CD8-positive, alpha-beta memory T cell (primary cell): ENCODE data around the gene CYP17A1. TPM values are rescaled to one million over a fixed set of nuclear protein-coding genes. Genes with fewer than 3 reads are reported as not detected.
A peak's percentile ranks its signal among the peaks of the same experiment; 100 is the strongest.

ENCODE experiments used
- CTCF ChIA-PET: fragments of 350-600 bp; sonication (Branson Sonifier 250); formaldehyde crosslinking; loops from one replicate; lab custom pipeline; 2021; ENCODE audit warnings: antibody characterized with exemption; lab: Charles Lee
- POLR2A ChIA-PET: fragments of 350-600 bp; sonication (Branson Sonifier 250); formaldehyde crosslinking; loops from one replicate; lab custom pipeline; 2021; ENCODE audit warnings: antibody characterized with exemption; lab: Charles Lee
- DNase-seq, 5 donors: peaks; one replicate each; pipeline versions ENCODE4 v3.0.0 to v3.0.0-alpha.2; 2020 to 2022; ENCODE audit warnings: mixed read lengths in 1 of 5
- H3K27ac ChIP-seq: one replicate; pipeline ENCODE4 v1.7.0; 2013; ENCODE audit warnings: low read depth, mild to moderate bottlenecking, low read length, moderate library complexity
- H3K27me3 ChIP-seq: 2 replicates; pipeline ENCODE4 v1.7.0; 2013; ENCODE audit warnings: low read length, mild to moderate bottlenecking; ENCODE audit not compliant: insufficient read depth, poor library complexity, severe bottlenecking
- H3K36me3 ChIP-seq: 2 replicates; pipeline ENCODE4 v1.7.0; 2013; ENCODE audit warnings: mild to moderate bottlenecking, low read length, moderate library complexity; ENCODE audit not compliant: insufficient read depth
- H3K4me1 ChIP-seq: 2 replicates; pipeline ENCODE4 v1.7.0; 2013; ENCODE audit warnings: mild to moderate bottlenecking, low read length, moderate library complexity; ENCODE audit not compliant: insufficient read depth
- H3K4me3 ChIP-seq: 2 replicates; pipeline ENCODE4 v1.7.0; 2013; ENCODE audit warnings: mild to moderate bottlenecking, low read length
- H3K9me3 ChIP-seq: 2 replicates; pipeline ENCODE4 v1.7.0; 2013; ENCODE audit warnings: mild to moderate bottlenecking, low read length
- H3K27ac Mint-ChIP-seq, 8 donors: one replicate each; pipeline ENCODE4 v1.8.0; 2020 to 2021; ENCODE audit warnings: mixed read lengths in 8 of 8, mild to moderate bottlenecking in 6 of 8, inconsistent platforms in 3 of 8, moderate library complexity in 3 of 8
- H3K27me3 Mint-ChIP-seq, 2 donors: one replicate each; pipeline ENCODE4 v1.8.0; 2020 to 2021; ENCODE audit warnings: mixed read lengths in 2 of 2, mild to moderate bottlenecking in 1 of 2, moderate library complexity in 1 of 2
- H3K36me3 Mint-ChIP-seq, 3 donors: one replicate each; pipeline ENCODE4 v1.8.0; 2020 to 2021; ENCODE audit warnings: mixed read lengths in 3 of 3, inconsistent platforms in 1 of 3, mild to moderate bottlenecking in 1 of 3
- H3K4me1 Mint-ChIP-seq, 3 donors: one replicate each; pipeline ENCODE4 v1.8.0; 2020 to 2021; ENCODE audit warnings: mixed read lengths in 3 of 3, inconsistent platforms in 1 of 3, mild to moderate bottlenecking in 1 of 3
- H3K4me3 Mint-ChIP-seq, 7 donors: one replicate each; pipeline ENCODE4 v1.8.0; 2020 to 2021; ENCODE audit warnings: mixed read lengths in 7 of 7, mild to moderate bottlenecking in 6 of 7, moderate library complexity in 4 of 7, inconsistent platforms in 2 of 7
- H3K9me3 Mint-ChIP-seq, 5 donors: one replicate each; pipeline ENCODE4 v1.8.0; 2020 to 2022; ENCODE audit warnings: mixed read lengths in 5 of 5, mild to moderate bottlenecking in 3 of 5, moderate library complexity in 2 of 5, inconsistent platforms in 1 of 5
- polyA plus RNA-seq: library from polyadenylated mRNA; unstranded; fragments of 300-500 nt; fragmentation: Illumina TruSeq; gene quantifications from one replicate; pipeline ENCODE4 v1.2.3, GENCODE V29; 2021
- total RNA-seq, 2 experiments: library from RNA; stranded (reverse); gene quantifications; one replicate each; pipeline ENCODE4 v1.2.3, GENCODE V29; 2021

Gene CYP17A1
- total and polyA plus RNA-seq, 3 experiments from 2014 or later: 0.13 TPM; not detected in 2

DNA sequence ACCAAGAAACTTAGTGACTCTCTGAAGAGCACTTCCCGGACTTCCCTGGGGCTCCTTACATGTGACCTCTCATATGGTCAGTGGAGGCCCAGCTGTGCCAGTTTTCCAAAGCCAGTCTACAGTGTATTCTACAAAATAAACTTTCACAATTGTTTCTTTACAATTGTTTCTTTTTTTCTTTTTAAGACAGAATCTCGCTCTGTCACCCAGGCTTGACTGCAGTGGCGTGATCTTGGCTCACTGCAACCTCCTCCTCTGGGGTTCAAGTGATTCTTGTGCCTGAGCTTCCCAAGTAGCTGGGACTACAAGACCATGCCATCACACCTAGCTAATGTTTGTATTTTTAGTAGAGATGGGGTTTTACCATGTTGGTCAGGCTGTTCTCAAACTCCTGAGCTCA, 25.9 kb downstream of the CYP17A1 start:
- H3K4me3 ChIP-seq: no peak overlapping the region
- no peak overlapping the region for H3K27ac Mint-ChIP-seq
- peaks cover 8% of the 10 kb centered on the region for H3K4me1 ChIP-seq
- H3K36me3 Mint-ChIP-seq: peaks cover 0 to 75% (median 10%) of the 10 kb centered on the region in 3 donors
- no peaks in the 10 kb centered on the region for H3K27me3 ChIP-seq
- H3K27me3 Mint-ChIP-seq: no peaks in the 10 kb centered on the region
- H3K27ac ChIP-seq: no peak overlapping the region
- peaks cover 8 to 15% (median 14%) of the 10 kb centered on the region in 3 donors for H3K4me1 Mint-ChIP-seq
- no peak for DNase-seq
- ChIA-PET POLR2A (no interaction called here), CTCF (interaction anchor here (0.6 kb wide), 1 partner anchor 586 kb away, joined by 3 read pairs; no protein-coding TSS in a partner anchor)
- peaks cover 18% of the 10 kb centered on the region for H3K36me3 ChIP-seq
- no peak overlapping the region for H3K4me3 Mint-ChIP-seq
- no peaks in the 10 kb centered on the region for H3K9me3 ChIP-seq
- H3K9me3 Mint-ChIP-seq: no peaks in the 10 kb centered on the region

DNA sequence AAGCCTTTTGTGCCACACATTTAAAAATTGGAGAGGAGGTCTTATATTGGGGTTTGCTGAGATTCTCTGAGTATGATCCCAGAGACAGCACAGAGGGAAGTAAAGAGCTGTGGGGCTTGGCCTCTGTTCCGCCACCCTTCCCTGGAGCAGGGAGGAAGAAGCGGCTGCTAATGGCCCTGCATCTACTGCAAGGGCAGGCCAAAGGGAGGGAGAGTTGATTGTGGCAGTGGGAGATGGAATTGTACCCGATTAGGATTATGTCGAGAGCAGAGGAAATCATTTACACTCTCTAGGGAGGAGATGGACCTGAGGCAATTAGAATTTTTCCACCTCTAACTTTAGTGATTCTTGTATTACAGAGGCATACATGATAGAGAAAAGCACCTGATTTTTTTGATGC, 28.8 kb downstream of the CYP17A1 start:
- CTCF ChIA-PET: no interaction called here

DNA sequence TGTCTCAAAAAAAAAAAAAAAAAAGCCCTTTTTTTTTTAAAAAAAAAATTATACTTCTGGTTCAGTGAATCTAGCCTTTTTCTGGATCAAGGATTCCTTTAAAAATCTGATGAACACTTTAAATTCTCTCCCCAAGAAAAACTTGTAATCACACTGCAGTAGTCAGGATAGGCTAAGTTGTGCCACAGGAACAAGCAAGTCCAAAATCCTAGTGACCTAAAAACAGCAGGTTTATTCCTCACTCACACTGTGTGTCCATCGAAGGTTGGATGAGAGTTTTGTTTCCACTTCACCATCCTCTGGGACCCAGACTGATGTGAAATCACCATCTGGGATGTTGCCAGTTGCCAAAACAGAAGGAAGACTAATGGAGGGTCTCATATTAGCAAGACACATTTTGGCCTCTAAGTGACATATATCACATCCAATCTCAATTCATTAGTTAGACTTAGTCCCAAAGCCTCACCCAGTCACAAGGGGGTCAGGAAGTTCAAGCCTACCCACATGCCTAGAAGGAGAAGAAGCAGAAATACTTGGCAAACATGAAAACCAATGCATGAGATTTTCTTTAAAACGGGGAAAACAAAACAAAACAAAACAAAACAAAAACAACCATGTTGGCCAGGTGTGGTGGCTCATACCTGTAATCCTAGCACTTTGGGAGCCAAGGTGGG, 32.7 kb downstream of the CYP17A1 start:
- Mint-ChIP-seq H3K36me3 (peaks cover 5 to 65% (median 16%) of the 10 kb centered on the region in 3 donors), H3K27ac (peak overlapping the region in 4 of 8 donors; percentile 4 to 79 (median 42)), H3K4me3 (no peak overlapping the region), H3K9me3 (no peaks in the 10 kb centered on the region), H3K4me1 (peaks cover 23 to 33% (median 30%) of the 10 kb centered on the region in 3 donors), H3K27me3 (no peaks in the 10 kb centered on the region)
- Histone ChIP-seq H3K27me3 (no peaks in the 10 kb centered on the region), H3K4me1 (no peaks in the 10 kb centered on the region), H3K27ac (no peak overlapping the region), H3K36me3 (peaks cover 13% of the 10 kb centered on the region), H3K4me3 (no peak overlapping the region), H3K9me3 (no peaks in the 10 kb centered on the region)
- ChIA-PET POLR2A (no interaction called here), CTCF (no interaction called here)
- DNase-seq: no peak

More for the DNA sequence above, 28.8 kb downstream of the CYP17A1 start:
- no peaks in the 10 kb centered on the region for H3K9me3 ChIP-seq
- H3K27me3 Mint-ChIP-seq: no peaks in the 10 kb centered on the region
- H3K4me1 Mint-ChIP-seq: peaks cover 13 to 20% (median 18%) of the 10 kb centered on the region in 3 donors
- H3K27me3 ChIP-seq: no peaks in the 10 kb centered on the region
- H3K36me3 ChIP-seq: peaks cover 18% of the 10 kb centered on the region
- no peak overlapping the region for H3K4me3 ChIP-seq
- no peak overlapping the region for H3K4me3 Mint-ChIP-seq
- H3K9me3 Mint-ChIP-seq: no peaks in the 10 kb centered on the region
- POLR2A ChIA-PET: no interaction called here
- H3K27ac ChIP-seq: no peak overlapping the region
- no peak for DNase-seq
- peaks cover 5 to 67% (median 11%) of the 10 kb centered on the region in 3 donors for H3K36me3 Mint-ChIP-seq
- peak overlapping the region in 2 of 8 donors; percentile 48 to 54 for H3K27ac Mint-ChIP-seq
- H3K4me1 ChIP-seq: peaks cover 8% of the 10 kb centered on the region

DNA sequence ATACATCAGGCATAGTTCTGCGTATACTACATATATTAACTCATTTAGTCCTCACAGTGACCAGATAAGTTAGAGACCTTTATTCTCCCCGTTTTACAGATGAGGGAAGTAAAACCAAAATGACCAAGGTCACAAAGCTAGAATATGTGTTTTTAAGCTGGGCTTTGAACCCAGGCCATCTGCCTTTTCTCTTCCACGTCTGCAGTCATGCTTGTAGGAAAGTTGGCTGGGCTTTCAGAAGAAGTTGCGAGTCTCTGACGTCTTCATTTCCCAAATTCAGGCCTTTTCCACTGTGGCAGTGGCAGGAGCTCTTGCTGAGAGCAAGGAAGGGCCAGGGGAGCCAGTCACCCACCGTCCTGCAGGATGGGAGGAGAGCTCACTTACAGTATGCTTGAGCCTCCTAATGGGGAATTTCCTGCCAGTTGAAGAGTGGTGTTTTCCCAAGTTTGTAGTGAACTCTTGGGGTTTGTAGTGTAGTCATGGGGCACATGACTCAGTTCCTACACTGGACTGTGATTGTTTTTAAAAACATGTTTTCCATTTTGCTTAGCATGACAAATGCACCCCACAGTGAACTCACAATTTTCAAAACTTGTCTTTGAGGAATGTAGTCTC, 34.2 kb downstream of the CYP17A1 start:
- CTCF ChIA-PET: interaction anchor here (0.8 kb wide), 1 partner anchor 65 kb away, joined by 4 read pairs; no protein-coding TSS in a partner anchor
- Mint-ChIP-seq H3K4me1 (peaks cover 20 to 30% (median 30%) of the 10 kb centered on the region in 3 donors), H3K27ac (peak overlapping the region in 6 of 8 donors; percentile 15 to 82 (median 54)), H3K27me3 (no peaks in the 10 kb centered on the region), H3K4me3 (no peak overlapping the region), H3K36me3 (peaks cover 5 to 69% (median 18%) of the 10 kb centered on the region in 3 donors), H3K9me3 (no peaks in the 10 kb centered on the region)
- no peaks in the 10 kb centered on the region for H3K9me3 ChIP-seq
- H3K27me3 ChIP-seq: no peaks in the 10 kb centered on the region
- POLR2A ChIA-PET: no interaction called here
- H3K36me3 ChIP-seq: peaks cover 23% of the 10 kb centered on the region
- no peaks in the 10 kb centered on the region for H3K4me1 ChIP-seq
- no peak for DNase-seq
- no peak overlapping the region for H3K27ac ChIP-seq
- no peak overlapping the region for H3K4me3 ChIP-seq

DNA sequence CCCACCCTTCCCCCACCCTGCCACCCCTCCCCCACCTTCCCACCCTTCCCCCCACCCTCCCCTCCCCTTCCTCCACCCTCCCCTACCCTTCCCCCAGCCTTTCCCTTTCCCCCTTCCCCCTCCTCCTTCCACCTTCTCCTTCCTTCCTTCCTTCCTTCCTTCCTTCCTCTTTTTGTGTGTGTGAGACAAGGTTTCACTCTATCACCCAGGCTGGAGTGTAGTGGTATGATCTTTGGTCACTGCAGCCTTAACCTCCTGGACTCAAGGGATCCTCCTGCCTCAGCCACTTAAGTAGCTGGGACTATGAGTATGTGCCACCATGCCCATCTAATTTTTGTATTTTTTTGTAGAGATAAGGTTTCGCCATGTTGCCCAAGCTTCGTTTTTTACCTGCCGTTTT, 35.2 kb downstream of the CYP17A1 start:
- Mint-ChIP-seq H3K9me3 (no peaks in the 10 kb centered on the region), H3K36me3 (peaks cover 5 to 75% (median 20%) of the 10 kb centered on the region in 3 donors), H3K4me3 (no peak overlapping the region), H3K27me3 (no peaks in the 10 kb centered on the region), H3K27ac (peak overlapping the region in 7 of 8 donors; percentile 62 to 82 (median 72)), H3K4me1 (peaks cover 20 to 36% (median 33%) of the 10 kb centered on the region in 3 donors)
- H3K36me3 ChIP-seq: peaks cover 23% of the 10 kb centered on the region
- no peak overlapping the region for H3K27ac ChIP-seq
- H3K9me3 ChIP-seq: no peaks in the 10 kb centered on the region
- ChIA-PET POLR2A (no interaction called here), CTCF (interaction anchor here (0.6 kb wide), 1 partner anchor 98 kb away, joined by 3 read pairs; no protein-coding TSS in a partner anchor)
- H3K4me1 ChIP-seq: peaks cover 2% of the 10 kb centered on the region
- no peaks in the 10 kb centered on the region for H3K27me3 ChIP-seq
- no peak overlapping the region for H3K4me3 ChIP-seq
- no peak for DNase-seq

DNA sequence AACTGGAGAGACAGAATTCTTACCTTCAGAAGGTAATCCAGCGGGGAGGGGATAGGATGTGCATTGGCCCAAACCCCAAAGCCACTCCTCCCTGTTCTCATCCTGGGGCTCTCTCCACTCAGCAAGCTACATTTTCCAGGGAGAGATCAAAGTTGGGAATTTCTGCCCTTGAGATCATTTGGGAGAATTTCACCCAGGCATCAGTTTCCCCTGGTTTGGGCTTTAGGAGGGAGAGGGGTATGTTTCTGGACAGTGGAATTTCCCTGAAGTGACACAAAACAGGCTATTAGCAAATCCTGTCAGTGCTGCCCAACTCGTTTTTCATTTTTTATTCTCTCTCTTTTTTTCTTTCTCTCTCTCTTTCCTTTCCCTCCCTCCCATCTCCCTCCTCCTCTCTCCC, 35.7 kb downstream of the CYP17A1 start:
- peaks cover 25 to 41% (median 34%) of the 10 kb centered on the region in 3 donors for H3K4me1 Mint-ChIP-seq
- H3K27me3 ChIP-seq: no peaks in the 10 kb centered on the region
- no peaks in the 10 kb centered on the region for H3K9me3 Mint-ChIP-seq
- H3K4me3 Mint-ChIP-seq: no peak overlapping the region
- H3K36me3 ChIP-seq: peaks cover 23% of the 10 kb centered on the region
- CTCF ChIA-PET: no interaction called here
- H3K4me1 ChIP-seq: peaks cover 7% of the 10 kb centered on the region
- H3K27ac ChIP-seq: no peak overlapping the region
- H3K27me3 Mint-ChIP-seq: no peaks in the 10 kb centered on the region
- DNase-seq: no peak
- H3K4me3 ChIP-seq: no peak overlapping the region
- H3K9me3 ChIP-seq: no peaks in the 10 kb centered on the region
- no peak overlapping the region for H3K27ac Mint-ChIP-seq
- peaks cover 5 to 75% (median 18%) of the 10 kb centered on the region in 3 donors for H3K36me3 Mint-ChIP-seq
- POLR2A ChIA-PET: interaction anchor here (0.6 kb wide), 1 partner anchor 500 kb away, joined by 3 read pairs; no protein-coding TSS in a partner anchor

DNA sequence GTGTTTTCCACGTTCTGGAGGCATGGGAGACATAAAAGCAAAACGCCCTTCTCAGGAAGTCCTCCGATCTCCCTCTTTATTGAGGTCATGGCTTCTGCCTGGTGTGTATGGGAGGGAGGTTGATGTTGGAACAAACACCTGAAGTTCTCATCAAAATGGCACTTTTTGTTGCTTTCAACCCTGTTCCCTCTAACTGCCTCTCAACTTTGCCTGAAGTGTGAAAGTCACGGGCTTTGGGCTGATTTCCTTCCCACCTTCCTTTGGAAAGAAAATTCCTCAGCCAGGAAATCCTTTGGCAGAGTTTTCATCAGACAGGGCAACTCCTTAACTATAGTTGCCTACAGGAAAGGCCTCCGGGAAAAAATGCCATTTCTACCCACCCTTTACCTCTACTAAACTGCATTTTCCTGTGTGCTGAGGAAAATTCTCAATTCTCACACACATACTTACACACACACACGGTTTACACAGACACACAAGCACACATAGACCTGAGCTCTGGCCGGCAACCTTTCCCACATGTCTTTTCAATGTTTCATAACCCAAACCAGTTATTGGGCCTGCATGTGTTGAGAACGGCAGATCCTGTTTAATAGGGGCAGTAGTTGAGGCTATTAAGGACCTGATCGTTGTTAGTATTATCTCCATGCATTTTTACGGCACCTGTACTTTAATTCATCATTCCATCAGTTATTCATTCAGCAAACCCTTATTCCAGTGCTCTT, 36.4 kb downstream of the CYP17A1 start:
- ChIA-PET POLR2A (interaction anchor here (0.6 kb wide), 1 partner anchor 501 kb away, joined by 3 read pairs; no protein-coding TSS in a partner anchor), CTCF (no interaction called here)
- Mint-ChIP-seq H3K4me3 (no peak overlapping the region), H3K27ac (peak overlapping the region in 5 of 8 donors; percentile 31 to 75 (median 47)), H3K4me1 (peaks cover 32 to 48% (median 39%) of the 10 kb centered on the region in 3 donors), H3K36me3 (peaks cover 5 to 72% (median 18%) of the 10 kb centered on the region in 3 donors), H3K27me3 (no peaks in the 10 kb centered on the region), H3K9me3 (no peaks in the 10 kb centered on the region)
- no peak for DNase-seq
- Histone ChIP-seq H3K36me3 (peaks cover 23% of the 10 kb centered on the region), H3K27ac (no peak overlapping the region), H3K9me3 (no peaks in the 10 kb centered on the region), H3K4me3 (no peak overlapping the region), H3K4me1 (peaks cover 14% of the 10 kb centered on the region), H3K27me3 (no peaks in the 10 kb centered on the region)
